Tibial artery (tissue), 4 donors: ENCODE data around the gene CD180.

Experiments used
- DNase-seq, 2 donors: peaks; one replicate each; pipeline ENCODE4 v3.0.0-alpha.2; 2019
- H3K27ac ChIP-seq, 2 donors: fragments of 200-600 bp; sonication (generic) in 1 of 2; 1 replicate in 1 of 2; 2 replicates in 1 of 2; pipeline ENCODE4 v1.5.1; 2018 to 2019; ENCODE audit warnings: mild to moderate bottlenecking in 1 of 2
- H3K27me3 ChIP-seq, 2 donors: fragments of 200-600 bp; sonication (generic) in 1 of 2; one replicate each; pipeline versions ENCODE4 v1.5.1 to v1.6.0; 2016 to 2019
- H3K36me3 ChIP-seq, 3 donors: fragments of 200-600 bp; sonication (generic) in 2 of 3; one replicate each; pipeline ENCODE4 v1.5.1; 2016 to 2019; ENCODE audit warnings: mild to moderate bottlenecking in 2 of 3
- H3K4me1 ChIP-seq, 4 donors: fragments of 200-600 bp; sonication (generic) in 2 of 4; 1 replicate in 3 of 4; 2 replicates in 1 of 4; pipeline ENCODE4 v1.5.1; 2016 to 2019
- H3K4me3 ChIP-seq, 2 donors: fragments of 200-600 bp; sonication (generic) in 1 of 2; 1 replicate in 1 of 2; 2 replicates in 1 of 2; pipeline ENCODE4 v1.5.1; 2018 to 2019; ENCODE audit warnings: mild to moderate bottlenecking in 2 of 2
- H3K9me3 ChIP-seq, 3 donors: fragments of 200-600 bp; sonication (generic) in 1 of 3; one replicate each; pipeline ENCODE4 v1.5.1; 2016 to 2019
- intact Hi-C: fragments of 100-400 bp; cut with DNase I; formaldehyde crosslinking; loops from one replicate; pipeline ENCODE4 v1.15.0; 2023; ENCODE audit warnings: low total_unique reads
- TF ChIP-seq, protein P1 (sequence below), 2 experiments: fragments of 200-600 bp in 1 of 2; fragments of 450-650 bp in 1 of 2; IDR thresholded peaks; one replicate each; pipeline ENCODE4 v1.5.1; 2017 to 2019; ENCODE audit warnings: antibody characterized with exemption in 2 of 2, mild to moderate bottlenecking in 1 of 2, moderate library complexity in 1 of 2

The CD180 gene

DNA sequence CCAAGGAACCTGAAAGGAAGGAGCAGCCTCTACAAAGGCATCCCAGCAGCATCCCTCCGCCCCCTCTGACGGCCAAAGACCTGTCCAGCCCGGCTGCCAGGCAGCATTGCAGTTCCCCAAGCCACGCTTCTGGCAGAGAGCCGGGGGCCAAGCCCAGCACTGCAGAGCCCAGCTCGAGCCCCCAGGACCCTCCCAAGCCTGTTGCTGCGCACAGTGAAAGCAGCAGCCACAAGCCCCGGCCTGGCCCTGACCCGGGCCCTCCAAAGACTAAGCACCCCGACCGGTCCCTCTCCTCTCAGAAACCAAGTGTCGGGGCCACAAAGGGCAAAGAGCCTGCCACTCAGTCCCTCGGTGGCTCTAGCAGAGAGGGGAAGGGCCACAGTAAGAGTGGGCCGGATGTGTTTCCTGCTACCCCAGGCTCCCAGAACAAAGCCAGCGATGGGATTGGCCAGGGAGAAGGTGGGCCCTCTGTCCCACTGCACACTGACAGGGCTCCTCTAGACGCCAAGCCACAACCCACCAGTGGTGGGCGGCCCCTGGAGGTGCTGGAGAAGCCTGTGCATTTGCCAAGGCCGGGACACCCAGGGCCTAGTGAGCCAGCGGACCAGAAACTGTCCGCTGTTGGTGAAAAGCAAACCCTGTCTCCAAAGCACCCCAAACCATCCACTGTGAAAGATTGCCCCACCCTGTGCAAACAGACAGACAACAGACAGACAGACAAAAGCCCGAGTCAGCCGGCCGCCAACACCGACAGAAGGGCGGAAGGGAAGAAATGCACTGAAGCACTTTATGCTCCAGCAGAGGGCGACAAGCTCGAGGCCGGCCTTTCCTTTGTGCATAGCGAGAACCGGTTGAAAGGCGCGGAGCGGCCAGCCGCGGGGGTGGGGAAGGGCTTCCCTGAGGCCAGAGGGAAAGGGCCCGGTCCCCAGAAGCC, 30.8 kb downstream of the CD180 start:
- DNase-seq, result peak; percentile 80 to 91
- Histone ChIP-seq H3K4me1 (peaks cover 0 to 23% (median 10%) of the 10 kb centered on the region in 4 donors), H3K27ac (peak overlapping the region; percentile 44 to 72), H3K36me3 (peaks cover 15 to 40% (median 30%) of the 10 kb centered on the region in 3 donors), H3K27me3 (no peaks in the 10 kb centered on the region), H3K4me3 (peak overlapping the region; percentile 30 to 42), H3K9me3 (no peaks in the 10 kb centered on the region)
- TF ChIP-seq, protein P1, sequence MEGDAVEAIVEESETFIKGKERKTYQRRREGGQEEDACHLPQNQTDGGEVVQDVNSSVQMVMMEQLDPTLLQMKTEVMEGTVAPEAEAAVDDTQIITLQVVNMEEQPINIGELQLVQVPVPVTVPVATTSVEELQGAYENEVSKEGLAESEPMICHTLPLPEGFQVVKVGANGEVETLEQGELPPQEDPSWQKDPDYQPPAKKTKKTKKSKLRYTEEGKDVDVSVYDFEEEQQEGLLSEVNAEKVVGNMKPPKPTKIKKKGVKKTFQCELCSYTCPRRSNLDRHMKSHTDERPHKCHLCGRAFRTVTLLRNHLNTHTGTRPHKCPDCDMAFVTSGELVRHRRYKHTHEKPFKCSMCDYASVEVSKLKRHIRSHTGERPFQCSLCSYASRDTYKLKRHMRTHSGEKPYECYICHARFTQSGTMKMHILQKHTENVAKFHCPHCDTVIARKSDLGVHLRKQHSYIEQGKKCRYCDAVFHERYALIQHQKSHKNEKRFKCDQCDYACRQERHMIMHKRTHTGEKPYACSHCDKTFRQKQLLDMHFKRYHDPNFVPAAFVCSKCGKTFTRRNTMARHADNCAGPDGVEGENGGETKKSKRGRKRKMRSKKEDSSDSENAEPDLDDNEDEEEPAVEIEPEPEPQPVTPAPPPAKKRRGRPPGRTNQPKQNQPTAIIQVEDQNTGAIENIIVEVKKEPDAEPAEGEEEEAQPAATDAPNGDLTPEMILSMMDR (IDR thresholded peaks at IDR 0.05), result peak; percentile 63 to 68
- intact Hi-C loops, result no loop called here

DNA sequence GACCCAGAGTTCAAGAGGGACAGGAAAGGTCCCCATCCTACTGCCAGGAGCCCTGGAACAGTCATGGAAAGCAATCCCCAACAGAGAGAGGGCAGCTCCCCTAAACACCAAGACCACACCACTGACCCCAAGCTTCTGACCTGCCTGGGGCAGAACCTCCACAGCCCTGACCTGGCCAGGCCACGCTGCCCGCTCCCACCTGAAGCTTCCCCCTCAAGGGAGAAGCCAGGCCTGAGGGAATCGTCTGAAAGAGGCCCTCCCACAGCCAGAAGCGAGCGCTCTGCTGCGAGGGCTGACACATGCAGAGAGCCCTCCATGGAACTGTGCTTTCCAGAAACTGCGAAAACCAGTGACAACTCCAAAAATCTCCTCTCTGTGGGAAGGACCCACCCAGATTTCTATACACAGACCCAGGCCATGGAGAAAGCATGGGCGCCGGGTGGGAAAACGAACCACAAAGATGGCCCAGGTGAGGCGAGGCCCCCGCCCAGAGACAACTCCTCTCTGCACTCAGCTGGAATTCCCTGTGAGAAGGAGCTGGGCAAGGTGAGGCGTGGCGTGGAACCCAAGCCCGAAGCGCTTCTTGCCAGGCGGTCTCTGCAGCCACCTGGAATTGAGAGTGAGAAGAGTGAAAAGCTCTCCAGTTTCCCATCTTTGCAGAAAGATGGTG, 31.6 kb downstream of the CD180 start:
- Histone ChIP-seq H3K27ac (no peak overlapping the region), H3K4me3 (no peak overlapping the region), H3K27me3 (no peaks in the 10 kb centered on the region), H3K36me3 (peaks cover 15 to 40% (median 30%) of the 10 kb centered on the region in 3 donors), H3K4me1 (peaks cover 0 to 29% (median 13%) of the 10 kb centered on the region in 4 donors), H3K9me3 (no peaks in the 10 kb centered on the region)
- intact Hi-C loops, result no loop called here
- TF ChIP-seq, protein P1 (IDR thresholded peaks at IDR 0.05), result no peak
- DNase-seq, result no peak

DNA sequence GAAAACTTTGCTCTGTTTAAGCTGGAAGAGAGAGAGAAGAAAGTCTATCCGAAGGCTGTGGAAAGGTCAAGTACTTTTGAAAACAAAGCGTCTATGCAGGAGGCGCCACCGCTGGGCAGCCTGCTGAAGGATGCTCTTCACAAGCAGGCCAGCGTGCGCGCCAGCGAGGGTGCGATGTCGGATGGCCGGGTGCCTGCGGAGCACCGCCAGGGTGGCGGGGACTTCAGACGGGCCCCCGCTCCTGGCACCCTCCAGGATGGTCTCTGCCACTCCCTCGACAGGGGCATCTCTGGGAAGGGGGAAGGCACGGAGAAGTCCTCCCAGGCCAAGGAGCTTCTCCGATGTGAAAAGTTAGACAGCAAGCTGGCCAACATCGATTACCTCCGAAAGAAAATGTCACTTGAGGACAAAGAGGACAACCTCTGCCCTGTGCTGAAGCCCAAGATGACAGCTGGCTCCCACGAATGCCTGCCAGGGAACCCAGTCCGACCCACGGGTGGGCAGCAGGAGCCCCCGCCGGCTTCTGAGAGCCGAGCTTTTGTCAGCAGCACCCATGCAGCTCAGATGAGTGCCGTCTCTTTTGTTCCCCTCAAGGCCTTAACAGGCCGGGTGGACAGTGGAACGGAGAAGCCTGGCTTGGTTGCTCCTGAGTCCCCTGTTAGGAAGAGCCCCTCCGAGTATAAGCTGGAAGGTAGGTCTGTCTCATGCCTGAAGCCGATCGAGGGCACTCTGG, 32.6 kb downstream of the CD180 start:
- H3K9me3 ChIP-seq, result no peaks in the 10 kb centered on the region
- TF ChIP-seq, protein P1 (IDR thresholded peaks at IDR 0.05), result no peak
- H3K27me3 ChIP-seq, result no peaks in the 10 kb centered on the region
- H3K27ac ChIP-seq, result no peak overlapping the region
- intact Hi-C loops, result no loop called here
- H3K4me1 ChIP-seq, result peaks cover 0 to 29% (median 13%) of the 10 kb centered on the region in 4 donors
- H3K36me3 ChIP-seq, result peaks cover 15 to 40% (median 30%) of the 10 kb centered on the region in 3 donors
- H3K4me3 ChIP-seq, result no peak overlapping the region
- DNase-seq, result no peak

DNA sequence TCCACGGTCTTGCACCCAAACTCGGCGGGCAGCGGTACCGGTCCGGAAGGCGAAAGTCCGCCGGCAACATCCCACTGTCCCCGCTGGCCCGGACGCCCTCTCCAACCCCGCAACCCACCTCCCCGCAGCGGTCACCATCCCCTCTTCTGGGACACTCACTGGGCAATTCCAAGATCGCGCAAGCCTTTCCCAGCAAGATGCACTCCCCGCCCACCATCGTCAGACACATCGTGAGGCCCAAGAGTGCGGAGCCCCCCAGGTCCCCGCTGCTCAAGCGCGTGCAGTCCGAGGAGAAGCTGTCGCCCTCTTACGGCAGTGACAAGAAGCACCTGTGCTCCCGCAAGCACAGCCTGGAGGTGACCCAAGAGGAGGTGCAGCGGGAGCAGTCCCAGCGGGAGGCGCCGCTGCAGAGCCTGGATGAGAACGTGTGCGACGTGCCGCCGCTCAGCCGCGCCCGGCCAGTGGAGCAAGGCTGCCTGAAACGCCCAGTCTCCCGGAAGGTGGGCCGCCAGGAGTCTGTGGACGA, 33.3 kb downstream of the CD180 start:
- peaks cover 0 to 29% (median 13%) of the 10 kb centered on the region in 4 donors for H3K4me1 ChIP-seq

More for the DNA sequence above, 33.3 kb downstream of the CD180 start:
- intact Hi-C loops, result no loop called here
- Histone ChIP-seq H3K9me3 (no peaks in the 10 kb centered on the region), H3K4me3 (no peak overlapping the region), H3K36me3 (peaks cover 15 to 40% (median 30%) of the 10 kb centered on the region in 3 donors), H3K27ac (no peak overlapping the region), H3K27me3 (no peaks in the 10 kb centered on the region)
- TF ChIP-seq, protein P1 (IDR thresholded peaks at IDR 0.05), result no peak
- no peak for DNase-seq
